SK-N-SH treated with all-trans-retinoic acid at 6 μM for 48 hours (cell line): Measurements from ENCODE around the gene CSF2RB.

Source experiments
- ATAC-seq: fragments of 200-7000 bp; cut with Tn5 transposase; 3 replicates; pipeline ENCODE4 v1.9.1; 2020; ENCODE audit warnings: mild to moderate bottlenecking, moderate library complexity
- ARNTL ChIP-seq: fragments of 450-650 bp; formaldehyde crosslinking; IDR thresholded peaks from 2 replicates; pipeline ENCODE4 v1.5.0; 2020; ENCODE audit warnings: low read depth, mild to moderate bottlenecking, moderate library complexity, borderline replicate concordance
- BACH2 ChIP-seq: fragments of 250-450 bp; sonication (Bioruptor Pico); IDR thresholded peaks from 2 replicates; pipeline ENCODE4 v1.9.0; 2021; ENCODE audit warnings: mild to moderate bottlenecking, borderline replicate concordance
- CSDC2 ChIP-seq: fragments of 250-450 bp; sonication (Bioruptor Pico); IDR thresholded peaks from 2 replicates; pipeline ENCODE4 v1.5.0; 2020; ENCODE audit warnings: mild to moderate bottlenecking, moderate library complexity
- ESRRG ChIP-seq: fragments of 250-450 bp; sonication (Bioruptor Pico); IDR thresholded peaks from 2 replicates; pipeline ENCODE4 v1.6.1; 2021; ENCODE audit warnings: mild to moderate bottlenecking
- GLIS3 ChIP-seq: fragments of 250-450 bp; sonication (Bioruptor Pico); IDR thresholded peaks from 2 replicates; pipeline ENCODE4 v1.5.0; 2020; ENCODE audit warnings: mild to moderate bottlenecking, moderate library complexity
- ISL1 ChIP-seq: fragments of 250-450 bp; sonication (Bioruptor Pico); IDR thresholded peaks from 2 replicates; pipeline ENCODE4 v2.1.2; 2022; ENCODE audit warnings: mild to moderate bottlenecking, moderate library complexity
- OSR1 ChIP-seq: fragments of 250-450 bp; sonication (Bioruptor Pico); IDR thresholded peaks from 2 replicates; pipeline ENCODE4 v1.8.0; 2022; ENCODE audit warnings: moderate library complexity, mild to moderate bottlenecking, inconsistent platforms
- PPARA ChIP-seq: fragments of 250-450 bp; sonication (Bioruptor Pico); IDR thresholded peaks from 2 replicates; pipeline ENCODE4 v1.5.0; 2020; ENCODE audit warnings: mild to moderate bottlenecking, borderline replicate concordance
- RARB ChIP-seq: fragments of 250-450 bp; sonication (Bioruptor Pico); IDR thresholded peaks from 2 replicates; pipeline ENCODE4 v1.8.0; 2021; ENCODE audit warnings: mild to moderate bottlenecking, moderate library complexity
- SNAI2 ChIP-seq: fragments of 250-450 bp; sonication (Bioruptor Pico); IDR thresholded peaks from 2 replicates; pipeline ENCODE4 v1.5.0; 2020; ENCODE audit warnings: mild to moderate bottlenecking, moderate library complexity
- TCF4 ChIP-seq: fragments of 250-450 bp; sonication (Bioruptor Pico); IDR thresholded peaks from 2 replicates; pipeline ENCODE4 v1.8.0; 2021; ENCODE audit warnings: mild to moderate bottlenecking, moderate library complexity, borderline replicate concordance
- ZC3H10 ChIP-seq: fragments of 250-450 bp; sonication (Bioruptor Pico); IDR thresholded peaks from 2 replicates; pipeline ENCODE4 v1.5.1; 2021; ENCODE audit warnings: mild to moderate bottlenecking, moderate library complexity
- ZFP3 ChIP-seq: fragments of 250-450 bp; sonication (Bioruptor Pico); IDR thresholded peaks from 2 replicates; pipeline ENCODE4 v1.5.0; 2020; ENCODE audit warnings: mild to moderate bottlenecking, moderate library complexity
- ZFP30 ChIP-seq: fragments of 450-650 bp; formaldehyde crosslinking; IDR thresholded peaks from 2 replicates; pipeline ENCODE4 v1.5.0; 2022; ENCODE audit warnings: mild to moderate bottlenecking, moderate library complexity
- ZNF565 ChIP-seq: fragments of 450-650 bp; formaldehyde crosslinking; conservative IDR thresholded peaks from 2 replicates; pipeline ENCODE4 v1.5.0; 2020; ENCODE audit warnings: low read depth, mild to moderate bottlenecking, moderate library complexity
- ZNF70 ChIP-seq: fragments of 450-650 bp; formaldehyde crosslinking; IDR thresholded peaks from 2 replicates; pipeline ENCODE4 v1.5.0; 2020; ENCODE audit warnings: mild to moderate bottlenecking, moderate library complexity
- ZNF8 ChIP-seq: fragments of 450-650 bp; formaldehyde crosslinking; IDR thresholded peaks from 2 replicates; pipeline ENCODE4 v1.5.0; 2020; ENCODE audit warnings: mild to moderate bottlenecking, moderate library complexity
- TF ChIP-seq, protein P1 (sequence below): fragments of 250-450 bp; sonication (Bioruptor Pico); IDR thresholded peaks from 2 replicates; pipeline ENCODE4 v1.5.1; 2020; ENCODE audit warnings: low read depth, mild to moderate bottlenecking, moderate library complexity
- TF ChIP-seq, protein P2 (sequence below): fragments of 250-450 bp; sonication (Bioruptor Pico); IDR thresholded peaks from 2 replicates; pipeline ENCODE4 v1.5.0; 2020; ENCODE audit warnings: mild to moderate bottlenecking, moderate library complexity
- TF ChIP-seq, protein P3 (sequence below): fragments of 250-450 bp; sonication (Bioruptor Pico); IDR thresholded peaks from 2 replicates; pipeline ENCODE4 v1.5.1; 2021; ENCODE audit warnings: mild to moderate bottlenecking, moderate library complexity
- TF ChIP-seq, protein P4 (sequence below): fragments of 250-450 bp; sonication (Bioruptor Pico); IDR thresholded peaks from 2 replicates; pipeline ENCODE4 v1.8.0; 2020; ENCODE audit warnings: mild to moderate bottlenecking, moderate library complexity, borderline replicate concordance

Gene CSF2RB

DNA sequence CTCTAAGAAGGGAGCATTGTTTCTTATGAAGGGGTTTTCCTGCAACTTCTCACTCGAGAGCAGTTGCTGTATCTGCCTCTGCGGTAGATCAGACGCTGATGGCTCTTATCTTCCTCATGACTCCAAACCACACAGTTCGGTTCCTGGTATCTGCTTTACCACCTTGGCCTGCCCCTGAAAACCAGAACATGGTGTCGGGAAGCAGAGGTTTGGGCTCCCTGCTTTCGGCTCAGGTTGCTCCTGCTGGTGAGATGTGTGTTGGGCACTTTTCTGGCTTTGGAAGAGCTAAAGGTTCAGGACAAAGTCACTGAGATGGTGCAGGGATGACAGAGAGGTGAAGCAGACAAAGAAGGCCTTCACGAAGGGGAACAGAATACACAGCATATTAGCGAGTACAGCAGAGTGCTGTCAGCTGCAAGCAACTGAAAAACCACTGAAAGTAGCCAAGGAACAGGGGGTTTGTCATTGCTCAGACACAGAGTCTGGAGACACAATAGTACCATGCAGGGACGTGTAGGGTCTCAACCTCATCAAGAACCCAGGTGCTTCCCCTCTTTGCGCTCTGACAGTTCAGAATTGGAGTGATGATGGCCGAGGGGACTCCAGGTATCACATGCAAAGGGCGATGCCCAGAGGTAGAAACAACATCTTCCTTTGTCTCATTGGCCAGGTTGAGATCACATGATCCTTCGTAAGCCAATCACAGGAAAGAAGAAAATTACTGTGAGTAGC is 11.9 kb upstream of the CSF2RB start:
- no peak for ATAC-seq
- TF ChIP-seq ZFP3 (CRISPR knock-in tag), result no peak

DNA sequence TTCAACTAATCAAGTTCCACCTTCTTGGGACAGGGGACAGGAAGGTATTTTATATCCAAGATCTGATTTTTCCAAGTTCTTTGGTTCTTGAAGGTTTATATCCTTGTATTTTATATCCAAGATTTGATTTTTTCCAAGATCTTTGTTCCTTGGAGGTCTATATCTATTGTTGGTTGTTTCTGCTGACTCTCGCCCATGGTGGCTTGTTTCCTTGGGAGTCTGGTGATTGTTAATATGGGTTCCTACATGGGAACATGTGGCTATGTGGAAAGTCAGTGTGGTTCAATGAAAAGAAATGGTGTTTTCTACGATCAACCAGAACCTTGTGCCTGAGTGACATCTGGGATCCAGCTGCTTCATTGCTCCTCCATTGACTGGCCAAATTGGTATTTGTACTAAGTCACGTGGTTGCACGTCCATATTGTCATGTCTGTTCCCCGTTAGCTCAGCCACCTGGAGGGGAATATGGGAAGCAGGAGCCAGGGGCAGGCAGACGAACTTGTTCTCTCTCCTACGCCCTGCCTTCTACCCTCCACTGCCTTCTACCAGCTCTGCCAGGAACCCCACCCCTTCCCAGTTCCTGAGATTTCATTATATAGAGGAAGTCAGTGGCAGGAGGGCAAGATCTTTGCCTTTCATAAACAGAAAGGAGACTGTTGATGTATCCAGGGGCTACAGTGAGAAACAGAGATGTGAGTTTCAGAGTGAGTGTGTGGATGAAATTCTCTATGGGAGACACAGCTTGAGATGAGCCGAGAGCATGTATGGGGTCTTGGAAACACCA is 11.1 kb upstream of the CSF2RB start:
- TF ChIP-seq ZNF70 (CRISPR knock-in tag) (no peak), ISL1 (CRISPR knock-in tag) (no peak), ZNF8 (CRISPR knock-in tag) (no peak), ZFP30 (CRISPR knock-in tag) (no peak), GLIS3 (CRISPR knock-in tag) (no peak), ZC3H10 (CRISPR knock-in tag) (no peak), OSR1 (no peak), BACH2 (no peak), ZNF565 (CRISPR knock-in tag) (no peak), RARB (CRISPR knock-in tag) (no peak), TCF4 (CRISPR knock-in tag) (no peak), SNAI2 (no peak), ESRRG (CRISPR knock-in tag) (no peak)
- TF ChIP-seq, protein P1, sequence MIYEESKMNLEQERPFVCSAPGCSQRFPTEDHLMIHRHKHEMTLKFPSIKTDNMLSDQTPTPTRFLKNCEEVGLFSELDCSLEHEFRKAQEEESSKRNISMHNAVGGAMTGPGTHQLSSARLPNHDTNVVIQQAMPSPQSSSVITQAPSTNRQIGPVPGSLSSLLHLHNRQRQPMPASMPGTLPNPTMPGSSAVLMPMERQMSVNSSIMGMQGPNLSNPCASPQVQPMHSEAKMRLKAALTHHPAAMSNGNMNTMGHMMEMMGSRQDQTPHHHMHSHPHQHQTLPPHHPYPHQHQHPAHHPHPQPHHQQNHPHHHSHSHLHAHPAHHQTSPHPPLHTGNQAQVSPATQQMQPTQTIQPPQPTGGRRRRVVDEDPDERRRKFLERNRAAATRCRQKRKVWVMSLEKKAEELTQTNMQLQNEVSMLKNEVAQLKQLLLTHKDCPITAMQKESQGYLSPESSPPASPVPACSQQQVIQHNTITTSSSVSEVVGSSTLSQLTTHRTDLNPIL (CRISPR knock-in tag), result no peak
- TF ChIP-seq, protein P2, sequence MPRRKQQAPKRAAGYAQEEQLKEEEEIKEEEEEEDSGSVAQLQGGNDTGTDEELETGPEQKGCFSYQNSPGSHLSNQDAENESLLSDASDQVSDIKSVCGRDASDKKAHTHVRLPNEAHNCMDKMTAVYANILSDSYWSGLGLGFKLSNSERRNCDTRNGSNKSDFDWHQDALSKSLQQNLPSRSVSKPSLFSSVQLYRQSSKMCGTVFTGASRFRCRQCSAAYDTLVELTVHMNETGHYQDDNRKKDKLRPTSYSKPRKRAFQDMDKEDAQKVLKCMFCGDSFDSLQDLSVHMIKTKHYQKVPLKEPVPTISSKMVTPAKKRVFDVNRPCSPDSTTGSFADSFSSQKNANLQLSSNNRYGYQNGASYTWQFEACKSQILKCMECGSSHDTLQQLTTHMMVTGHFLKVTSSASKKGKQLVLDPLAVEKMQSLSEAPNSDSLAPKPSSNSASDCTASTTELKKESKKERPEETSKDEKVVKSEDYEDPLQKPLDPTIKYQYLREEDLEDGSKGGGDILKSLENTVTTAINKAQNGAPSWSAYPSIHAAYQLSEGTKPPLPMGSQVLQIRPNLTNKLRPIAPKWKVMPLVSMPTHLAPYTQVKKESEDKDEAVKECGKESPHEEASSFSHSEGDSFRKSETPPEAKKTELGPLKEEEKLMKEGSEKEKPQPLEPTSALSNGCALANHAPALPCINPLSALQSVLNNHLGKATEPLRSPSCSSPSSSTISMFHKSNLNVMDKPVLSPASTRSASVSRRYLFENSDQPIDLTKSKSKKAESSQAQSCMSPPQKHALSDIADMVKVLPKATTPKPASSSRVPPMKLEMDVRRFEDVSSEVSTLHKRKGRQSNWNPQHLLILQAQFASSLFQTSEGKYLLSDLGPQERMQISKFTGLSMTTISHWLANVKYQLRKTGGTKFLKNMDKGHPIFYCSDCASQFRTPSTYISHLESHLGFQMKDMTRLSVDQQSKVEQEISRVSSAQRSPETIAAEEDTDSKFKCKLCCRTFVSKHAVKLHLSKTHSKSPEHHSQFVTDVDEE, result no peak
- ATAC-seq, result no peak

DNA sequence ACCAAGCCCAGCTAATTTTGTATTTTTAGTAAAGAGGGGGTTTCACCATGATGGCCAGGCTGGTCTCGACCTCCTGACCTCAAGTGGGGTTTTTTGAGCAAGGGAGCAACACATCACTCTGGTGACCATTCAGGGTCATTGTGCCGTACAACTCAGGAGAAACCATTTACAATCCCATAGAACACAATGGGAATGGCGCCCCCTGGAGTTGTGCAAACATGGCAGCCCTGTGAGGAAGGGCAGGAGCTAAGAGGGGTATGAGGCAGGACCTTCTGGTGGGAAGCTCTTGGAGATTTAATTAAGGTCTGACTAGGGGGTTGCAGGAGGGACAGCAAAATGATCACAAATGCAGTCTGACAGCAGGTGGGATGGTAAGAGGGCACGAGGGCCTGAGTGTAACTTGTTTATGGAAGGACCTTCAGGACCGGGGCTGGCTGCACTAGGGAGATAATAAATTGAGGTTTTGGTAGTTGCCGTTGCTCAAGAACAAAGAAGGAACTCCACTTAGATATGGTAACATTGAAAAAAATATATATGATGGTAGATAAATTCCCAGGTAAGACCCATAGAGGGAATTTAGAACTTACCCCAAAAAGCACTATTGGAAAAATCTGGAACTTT is 9.1 kb upstream of the CSF2RB start:
- TF ChIP-seq ISL1 (CRISPR knock-in tag) (no peak), ZFP30 (CRISPR knock-in tag) (no peak), CSDC2 (CRISPR knock-in tag) (no peak), ZNF70 (CRISPR knock-in tag) (no peak), ESRRG (CRISPR knock-in tag) (no peak), BACH2 (no peak), ZFP3 (CRISPR knock-in tag) (no peak), ZNF565 (CRISPR knock-in tag) (no peak)
- TF ChIP-seq, protein P2, result no peak
- no peak for ATAC-seq

DNA sequence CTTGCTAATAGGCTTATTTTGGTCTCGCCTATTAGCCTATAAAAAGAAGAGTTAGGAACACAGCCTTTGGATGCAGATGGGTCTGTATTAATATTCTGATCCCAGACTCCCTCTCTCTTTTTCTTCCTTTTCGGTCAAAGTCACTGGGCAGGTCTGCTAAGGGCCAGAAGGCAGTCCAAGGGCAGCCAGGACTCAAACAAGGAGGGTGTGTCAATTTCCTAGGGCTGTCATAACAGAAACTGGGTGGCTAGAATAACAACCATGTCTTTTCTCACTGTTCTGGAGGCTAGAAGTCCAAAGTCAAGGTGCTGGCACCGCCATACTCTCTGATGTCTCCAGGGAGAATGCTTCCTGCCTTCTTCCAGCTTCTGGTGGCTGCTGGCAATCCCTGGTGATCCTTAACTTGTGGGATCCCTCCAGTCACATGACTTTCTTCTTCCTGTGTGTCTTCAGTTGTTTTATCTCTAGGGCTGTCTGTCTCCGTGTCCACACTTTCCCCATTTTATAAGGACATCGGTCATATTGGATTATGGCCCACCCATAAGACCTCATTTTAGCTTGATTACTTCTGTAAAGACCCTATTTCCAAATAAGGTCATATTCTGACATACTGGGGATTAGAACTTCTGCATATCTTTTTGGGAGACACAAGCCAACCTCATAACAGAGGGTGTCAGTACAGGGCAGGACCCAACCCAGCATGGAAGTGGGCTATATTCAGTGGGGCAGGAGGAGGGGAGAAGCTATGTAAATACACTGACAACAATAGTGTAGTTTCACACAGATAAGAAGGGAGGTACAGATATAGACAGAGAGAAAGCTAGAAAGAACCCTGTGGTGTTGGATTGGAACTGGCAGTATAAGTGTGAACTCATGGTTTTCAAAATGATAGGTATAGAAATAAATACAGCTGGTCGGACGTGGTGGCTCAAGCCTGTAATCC is 5.9 kb upstream of the CSF2RB start:
- no peak for ATAC-seq
- TF ChIP-seq ZNF8 (CRISPR knock-in tag) (no peak), SNAI2 (no peak), BACH2 (no peak), OSR1 (no peak), RARB (CRISPR knock-in tag) (no peak), ARNTL (CRISPR knock-in tag) (no peak), ZFP30 (CRISPR knock-in tag) (no peak), GLIS3 (CRISPR knock-in tag) (no peak), PPARA (no peak), TCF4 (CRISPR knock-in tag) (no peak), CSDC2 (CRISPR knock-in tag) (no peak), ZC3H10 (CRISPR knock-in tag) (no peak), ESRRG (CRISPR knock-in tag) (no peak), ZFP3 (CRISPR knock-in tag) (no peak)
- TF ChIP-seq, protein P3, sequence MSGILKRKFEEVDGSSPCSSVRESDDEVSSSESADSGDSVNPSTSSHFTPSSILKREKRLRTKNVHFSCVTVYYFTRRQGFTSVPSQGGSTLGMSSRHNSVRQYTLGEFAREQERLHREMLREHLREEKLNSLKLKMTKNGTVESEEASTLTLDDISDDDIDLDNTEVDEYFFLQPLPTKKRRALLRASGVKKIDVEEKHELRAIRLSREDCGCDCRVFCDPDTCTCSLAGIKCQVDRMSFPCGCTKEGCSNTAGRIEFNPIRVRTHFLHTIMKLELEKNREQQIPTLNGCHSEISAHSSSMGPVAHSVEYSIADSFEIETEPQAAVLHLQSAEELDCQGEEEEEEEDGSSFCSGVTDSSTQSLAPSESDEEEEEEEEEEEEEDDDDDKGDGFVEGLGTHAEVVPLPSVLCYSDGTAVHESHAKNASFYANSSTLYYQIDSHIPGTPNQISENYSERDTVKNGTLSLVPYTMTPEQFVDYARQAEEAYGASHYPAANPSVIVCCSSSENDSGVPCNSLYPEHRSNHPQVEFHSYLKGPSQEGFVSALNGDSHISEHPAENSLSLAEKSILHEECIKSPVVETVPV (CRISPR knock-in tag), result no peak
- TF ChIP-seq, protein P4, sequence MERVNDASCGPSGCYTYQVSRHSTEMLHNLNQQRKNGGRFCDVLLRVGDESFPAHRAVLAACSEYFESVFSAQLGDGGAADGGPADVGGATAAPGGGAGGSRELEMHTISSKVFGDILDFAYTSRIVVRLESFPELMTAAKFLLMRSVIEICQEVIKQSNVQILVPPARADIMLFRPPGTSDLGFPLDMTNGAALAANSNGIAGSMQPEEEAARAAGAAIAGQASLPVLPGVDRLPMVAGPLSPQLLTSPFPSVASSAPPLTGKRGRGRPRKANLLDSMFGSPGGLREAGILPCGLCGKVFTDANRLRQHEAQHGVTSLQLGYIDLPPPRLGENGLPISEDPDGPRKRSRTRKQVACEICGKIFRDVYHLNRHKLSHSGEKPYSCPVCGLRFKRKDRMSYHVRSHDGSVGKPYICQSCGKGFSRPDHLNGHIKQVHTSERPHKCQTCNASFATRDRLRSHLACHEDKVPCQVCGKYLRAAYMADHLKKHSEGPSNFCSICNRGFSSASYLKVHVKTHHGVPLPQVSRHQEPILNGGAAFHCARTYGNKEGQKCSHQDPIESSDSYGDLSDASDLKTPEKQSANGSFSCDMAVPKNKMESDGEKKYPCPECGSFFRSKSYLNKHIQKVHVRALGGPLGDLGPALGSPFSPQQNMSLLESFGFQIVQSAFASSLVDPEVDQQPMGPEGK (CRISPR knock-in tag), result no peak
